NOMO-1 (cell line): ENCODE measurements around the gene COPS2.
A peak's percentile ranks its signal among the peaks of the same experiment; 100 is the strongest.

Experiments used
- DNase-seq, 2 experiments: peaks; one replicate each; lab custom pipeline; 2025; ENCODE audit not compliant: unreplicated experiment in 2 of 2; lab: John Stamatoyannopoulos, UW

The COPS2 gene

GRCh38 chr15:49163678-49164077 is 8.3 kb upstream of the COPS2 start:
- DNase-seq, result no peak

- DNase-seq, result no peak
These were observed 632 bp upstream of the COPS2 start for GRCh38 chr15:49155834-49156627.

GRCh38 chr15:49154799-49155109 is 645 bp downstream of the COPS2 start:
- DNase-seq, result no peak

- DNase-seq, result peak in 1 of 2 experiments; percentile 8
These were observed 1.0 kb downstream of the COPS2 start for GRCh38 chr15:49154359-49154758.

GRCh38 chr15:49152552-49153312 is 2.7 kb downstream of the COPS2 start:
- DNase-seq, result no peak

GRCh38 chr15:49151831-49152230 is 3.6 kb downstream of the COPS2 start:
- DNase-seq, result no peak

- DNase-seq, result no peak
These were observed 6.7 kb downstream of the COPS2 start for GRCh38 chr15:49148727-49149126.

GRCh38 chr15:49148298-49148697 is 7.1 kb downstream of the COPS2 start:
- DNase-seq, result peak; percentile 18 to 39

- peak in 1 of 2 experiments; percentile 31 for DNase-seq
These were observed 9.5 kb downstream of the COPS2 start for GRCh38 chr15:49145651-49146609.

- no peak for DNase-seq
These were observed 17.5 kb downstream of the COPS2 start for GRCh38 chr15:49137861-49138260.

GRCh38 chr15:49135911-49136310 is 19.5 kb downstream of the COPS2 start:
- DNase-seq, result no peak

GRCh38 chr15:49135342-49135857 is 20.0 kb downstream of the COPS2 start:
- DNase-seq, result no peak

GRCh38 chr15:49134683-49135341 is 20.6 kb downstream of the COPS2 start:
- no peak for DNase-seq

GRCh38 chr15:49131403-49131802 is 24.0 kb downstream of the COPS2 start:
- DNase-seq, result no peak

- DNase-seq, result no peak
These were observed 31.0 kb downstream of the COPS2 start for GRCh38 chr15:49124371-49124770.

- no peak for DNase-seq
These were observed 32.8 kb downstream of the COPS2 start for GRCh38 chr15:49122541-49123062.

GRCh38 chr15:49121901-49122300 is 33.5 kb downstream of the COPS2 start:
- no peak for DNase-seq

- no peak for DNase-seq
These were observed 34.6 kb downstream of the COPS2 start for GRCh38 chr15:49120832-49121231.

- DNase-seq, result no peak
These were observed 39.1 kb downstream of the COPS2 start for GRCh38 chr15:49116108-49116857.
